ENCODE data around the gene CHGA. TPM values are rescaled to one million over a fixed set of nuclear protein-coding genes. Genes with fewer than 3 reads are reported as not detected.

Gene CHGA
- total RNA-seq, 1 experiment from 2014 or later = not detected

DNA sequence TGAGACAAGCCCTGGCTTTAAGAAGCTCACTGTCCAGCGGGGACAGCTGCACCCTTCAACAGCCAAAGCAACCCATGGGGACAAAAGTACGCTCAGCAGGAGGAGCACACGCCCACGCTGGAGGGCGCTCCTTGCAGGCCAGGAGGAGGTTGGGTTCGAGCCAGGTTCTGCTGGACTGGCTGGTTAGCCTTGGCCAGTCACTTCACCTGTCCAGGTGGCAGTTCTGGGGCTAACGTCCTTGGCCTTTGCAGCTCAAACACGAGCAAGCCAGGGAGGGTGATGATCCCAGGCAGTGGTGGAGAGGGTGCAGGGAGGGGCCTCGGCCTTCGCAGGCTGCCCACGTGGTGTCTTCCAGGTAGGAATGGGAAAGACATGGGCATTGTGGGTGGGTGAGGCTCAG is 13.1 kb downstream of the CHGA start:
- no peak overlapping the region for H3K4me3 ChIP-seq (replicated peaks in 1 of 2; ENCODE audit: low read depth in 1 of 2, low read length in 2 of 2)
- no peak overlapping the region for H3K9ac ChIP-seq (ENCODE audit: low read length)
- ATAC-seq (no peak), DNase-seq (ENCODE audit: low read depth, low spot score) (no peak)
- H3K79me2 ChIP-seq (ENCODE audit: insufficient read depth, low read length) = no peaks in the 10 kb centered on the region
- no peaks in the 10 kb centered on the region for H4K20me1 ChIP-seq (ENCODE audit: insufficient read depth)
- H3K9me2 ChIP-seq (ENCODE audit: insufficient read depth) = no peaks in the 10 kb centered on the region
- no peaks in the 10 kb centered on the region for H3K36me3 ChIP-seq (ENCODE audit: control insufficient read depth in 1 of 2, insufficient read depth in 2 of 2, low read length in 2 of 2)
- no peaks in the 10 kb centered on the region for H3K9me3 ChIP-seq (ENCODE audit: control insufficient read depth in 1 of 2, insufficient read depth in 1 of 2, low read depth in 1 of 2, low read length in 2 of 2)
- H2AFZ ChIP-seq (ENCODE audit: low read depth, low read length, poor library complexity, severe bottlenecking) = no peak overlapping the region
- BruUV-seq (replicated peaks) = no TSS peak
- ChIA-PET RAD21 (ENCODE audit: low non-redundant PET in 1 of 2, low total read pairs in 2 of 2, uncharacterized antibody in 2 of 2, unreplicated experiment in 2 of 2) (no interaction called here), POLR2A (no interaction called here), CTCF (no interaction called here)
- intact Hi-C loops (cut with micrococcal nuclease) = no loop called here
- no peak overlapping the region for H3K4me2 ChIP-seq (ENCODE audit: low read length)
- peaks cover 7 to 17% of the 10 kb centered on the region in 2 experiments; a peak in 3 of 4 replicates for H3K4me1 ChIP-seq (ENCODE audit: control insufficient read depth in 1 of 2, insufficient read depth in 2 of 2, low read length in 2 of 2)
- H3K27me3 ChIP-seq (ENCODE audit: insufficient read depth, low read length) = no peaks in the 10 kb centered on the region
- no peak for TF ChIP-seq SIN3A (IDR thresholded peaks at IDR 0.05; ENCODE audit: low read depth)
- no peak for TF ChIP-seq CEBPB (IDR thresholded peaks at IDR 0.05; ENCODE audit: low read depth)
- TF ChIP-seq, protein P1, sequence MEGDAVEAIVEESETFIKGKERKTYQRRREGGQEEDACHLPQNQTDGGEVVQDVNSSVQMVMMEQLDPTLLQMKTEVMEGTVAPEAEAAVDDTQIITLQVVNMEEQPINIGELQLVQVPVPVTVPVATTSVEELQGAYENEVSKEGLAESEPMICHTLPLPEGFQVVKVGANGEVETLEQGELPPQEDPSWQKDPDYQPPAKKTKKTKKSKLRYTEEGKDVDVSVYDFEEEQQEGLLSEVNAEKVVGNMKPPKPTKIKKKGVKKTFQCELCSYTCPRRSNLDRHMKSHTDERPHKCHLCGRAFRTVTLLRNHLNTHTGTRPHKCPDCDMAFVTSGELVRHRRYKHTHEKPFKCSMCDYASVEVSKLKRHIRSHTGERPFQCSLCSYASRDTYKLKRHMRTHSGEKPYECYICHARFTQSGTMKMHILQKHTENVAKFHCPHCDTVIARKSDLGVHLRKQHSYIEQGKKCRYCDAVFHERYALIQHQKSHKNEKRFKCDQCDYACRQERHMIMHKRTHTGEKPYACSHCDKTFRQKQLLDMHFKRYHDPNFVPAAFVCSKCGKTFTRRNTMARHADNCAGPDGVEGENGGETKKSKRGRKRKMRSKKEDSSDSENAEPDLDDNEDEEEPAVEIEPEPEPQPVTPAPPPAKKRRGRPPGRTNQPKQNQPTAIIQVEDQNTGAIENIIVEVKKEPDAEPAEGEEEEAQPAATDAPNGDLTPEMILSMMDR (IDR thresholded peaks at IDR 0.05 in 2 of 3, conservative IDR thresholded peaks at IDR 0.05 in 1 of 3; ENCODE audit: borderline replicate concordance in 1 of 3, insufficient read depth in 1 of 3, low read depth in 2 of 3, low read length in 2 of 3) = no peak
- TF ChIP-seq, protein P2, sequence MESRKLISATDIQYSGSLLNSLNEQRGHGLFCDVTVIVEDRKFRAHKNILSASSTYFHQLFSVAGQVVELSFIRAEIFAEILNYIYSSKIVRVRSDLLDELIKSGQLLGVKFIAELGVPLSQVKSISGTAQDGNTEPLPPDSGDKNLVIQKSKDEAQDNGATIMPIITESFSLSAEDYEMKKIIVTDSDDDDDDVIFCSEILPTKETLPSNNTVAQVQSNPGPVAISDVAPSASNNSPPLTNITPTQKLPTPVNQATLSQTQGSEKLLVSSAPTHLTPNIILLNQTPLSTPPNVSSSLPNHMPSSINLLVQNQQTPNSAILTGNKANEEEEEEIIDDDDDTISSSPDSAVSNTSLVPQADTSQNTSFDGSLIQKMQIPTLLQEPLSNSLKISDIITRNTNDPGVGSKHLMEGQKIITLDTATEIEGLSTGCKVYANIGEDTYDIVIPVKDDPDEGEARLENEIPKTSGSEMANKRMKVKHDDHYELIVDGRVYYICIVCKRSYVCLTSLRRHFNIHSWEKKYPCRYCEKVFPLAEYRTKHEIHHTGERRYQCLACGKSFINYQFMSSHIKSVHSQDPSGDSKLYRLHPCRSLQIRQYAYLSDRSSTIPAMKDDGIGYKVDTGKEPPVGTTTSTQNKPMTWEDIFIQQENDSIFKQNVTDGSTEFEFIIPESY (IDR thresholded peaks at IDR 0.05; ENCODE audit: extremely low read depth, insufficient replicate concordance, low read length) = no peak
- H3K27ac ChIP-seq (ENCODE audit: low read depth, low read length) = no peak overlapping the region

Measured in HCT116 (cell line).